ENCODE data around the gene VEGFB. TPM values are rescaled to one million over a fixed set of nuclear protein-coding genes. Genes with fewer than 3 reads are reported as not detected.

VEGFB gene
- total and polyA plus RNA-seq, 9 donors, result 54.0 to 109 (median 92.1) TPM

GRCh38 chr11:64278576-64279190 lies 44.3 kb downstream of the VEGFB start:
- H3K4me3 ChIP-seq (ENCODE audit: low read length), result no peak overlapping the region
- peaks cover 61% of the 10 kb centered on the region for H3K36me3 ChIP-seq (ENCODE audit: control insufficient read depth, insufficient read depth, low read length)
- no peak for DNase-seq
- H3K9me3 ChIP-seq (replicated peaks; ENCODE audit: control insufficient read depth, low read depth, low read length), result no peaks in the 10 kb centered on the region
- H3K27ac ChIP-seq (ENCODE audit: low read length), result no peak overlapping the region
- H3K4me1 ChIP-seq (ENCODE audit: control insufficient read depth, insufficient read depth, low read length), result peaks cover 9% of the 10 kb centered on the region
- 87% methylated on average over 5 of the region's 8 CpGs for WGBS (ENCODE audit: insufficient coverage)
- H3K27me3 ChIP-seq (ENCODE audit: control insufficient read depth, insufficient read depth, low read length), result no peaks in the 10 kb centered on the region

DNA sequence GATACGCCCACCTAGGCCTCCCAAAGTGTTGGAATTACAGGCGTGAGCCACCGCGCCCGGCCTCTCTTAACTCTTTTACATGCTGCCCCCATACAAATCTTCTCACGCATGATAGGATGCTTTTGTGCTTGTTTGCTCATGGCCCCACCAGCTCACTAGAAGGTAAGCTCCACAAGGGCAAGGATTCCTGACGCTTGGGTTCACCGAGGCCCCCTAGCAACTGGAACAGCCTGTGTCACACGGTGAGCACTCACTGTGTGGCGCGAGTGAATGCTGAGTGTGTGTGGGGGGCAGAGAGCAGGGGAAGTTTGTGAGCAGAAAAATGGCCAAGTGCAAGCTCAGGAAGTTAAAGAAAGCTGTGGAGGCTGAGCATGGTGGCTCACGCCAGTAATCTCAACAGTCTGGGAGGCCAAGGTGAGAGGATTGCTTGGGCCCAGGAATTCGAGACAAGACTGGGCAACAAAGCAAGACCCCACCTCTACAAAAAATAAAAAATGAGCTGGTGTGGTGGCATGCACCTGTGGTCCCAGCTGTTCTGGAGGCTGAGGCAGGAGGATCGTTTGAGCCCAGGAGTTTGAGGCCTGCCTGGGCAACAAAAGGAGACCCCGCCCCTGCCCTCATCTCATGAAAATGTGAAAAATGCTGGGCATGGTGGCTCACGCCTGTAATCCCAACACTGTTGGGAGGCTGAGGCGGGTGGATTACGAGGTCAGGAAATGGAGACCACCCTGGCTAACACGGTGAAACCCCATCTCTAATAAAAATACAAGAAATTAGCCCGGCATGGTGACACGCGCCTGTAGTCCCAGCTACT lies 47.8 kb downstream of the VEGFB start:
- DNase-seq, result no peak
- Histone ChIP-seq H3K27ac (ENCODE audit: low read length) (no peak overlapping the region), H3K4me1 (ENCODE audit: control insufficient read depth, insufficient read depth, low read length) (peaks cover 32% of the 10 kb centered on the region), H3K4me3 (ENCODE audit: low read length) (no peak overlapping the region), H3K27me3 (ENCODE audit: control insufficient read depth, insufficient read depth, low read length) (no peaks in the 10 kb centered on the region), H3K36me3 (ENCODE audit: control insufficient read depth, insufficient read depth, low read length) (peaks cover 36% of the 10 kb centered on the region), H3K9me3 (replicated peaks; ENCODE audit: control insufficient read depth, low read depth, low read length) (no peaks in the 10 kb centered on the region)
- 98% methylated on average over 12 of the region's 22 CpGs for WGBS (ENCODE audit: insufficient coverage)

GRCh38 chr11:64283092-64283491 lies 48.7 kb downstream of the VEGFB start:
- H3K9me3 ChIP-seq (replicated peaks; ENCODE audit: control insufficient read depth, low read depth, low read length), result no peaks in the 10 kb centered on the region
- H3K36me3 ChIP-seq (ENCODE audit: control insufficient read depth, insufficient read depth, low read length), result peaks cover 31% of the 10 kb centered on the region
- peaks cover 33% of the 10 kb centered on the region for H3K4me1 ChIP-seq (ENCODE audit: control insufficient read depth, insufficient read depth, low read length)
- DNase-seq, result no peak
- WGBS (ENCODE audit: insufficient coverage), result 68% methylated on average over 3 of the region's 3 CpGs
- no peak overlapping the region for H3K27ac ChIP-seq (ENCODE audit: low read length)
- no peak overlapping the region for H3K4me3 ChIP-seq (ENCODE audit: low read length)
- no peaks in the 10 kb centered on the region for H3K27me3 ChIP-seq (ENCODE audit: control insufficient read depth, insufficient read depth, low read length)

DNA sequence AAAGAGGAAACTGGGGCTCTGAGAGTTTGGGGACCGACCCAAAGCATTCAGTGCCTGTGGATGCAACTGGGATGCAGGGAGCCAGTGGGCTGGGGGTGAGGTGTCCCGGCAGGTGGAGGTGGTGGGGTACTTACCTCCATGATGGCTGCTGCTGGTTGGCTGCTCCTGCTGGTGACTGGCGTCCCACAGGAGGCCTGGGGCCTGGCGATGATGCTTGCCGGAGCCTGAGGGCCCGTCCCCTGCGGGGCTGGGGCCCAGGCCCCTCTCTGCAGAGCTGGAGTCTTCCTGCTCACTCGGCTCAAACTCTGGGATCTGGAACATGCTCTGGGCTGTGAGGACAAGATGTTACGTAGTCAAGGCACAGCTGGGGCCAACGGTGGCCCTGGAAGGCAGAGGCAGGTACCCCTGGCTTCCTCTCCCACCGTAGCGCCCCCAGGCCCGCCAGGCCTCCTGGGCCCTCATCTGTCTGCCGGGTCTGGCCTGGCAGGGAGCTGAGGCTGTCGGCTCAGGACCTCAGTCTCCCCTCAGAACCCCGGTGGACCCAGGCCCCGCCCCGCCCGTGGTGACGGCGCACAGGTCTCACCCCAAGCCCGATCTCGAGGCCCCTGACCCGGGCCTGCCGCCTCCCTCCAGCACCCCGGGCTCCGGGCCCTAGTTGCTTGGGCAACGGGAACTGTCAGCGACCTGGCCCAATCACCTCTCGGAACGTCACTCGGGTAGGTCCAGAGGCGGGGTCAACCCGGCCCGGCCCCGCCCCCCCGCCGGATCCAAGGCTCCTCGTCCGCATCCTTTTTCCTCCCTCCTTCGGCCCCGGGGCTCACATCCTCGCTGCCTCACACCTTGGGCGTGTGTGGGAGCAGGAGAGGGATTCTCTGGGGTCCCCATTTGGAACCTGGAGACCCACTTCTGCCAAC lies 49.9 kb downstream of the VEGFB start, which contains the start of gene BAD:
BAD (minus strand) TSS at position 618 of the 914 bp plus-strand sequence; CDS start at position 321, 297 bp downstream.
- H3K36me3 ChIP-seq (ENCODE audit: control insufficient read depth, insufficient read depth, low read length), result peaks cover 29% of the 10 kb centered on the region
- peaks cover under 1% of the 10 kb centered on the region for H3K27me3 ChIP-seq (ENCODE audit: control insufficient read depth, insufficient read depth, low read length)
- 4% methylated on average over 34 of the region's 44 CpGs for WGBS (ENCODE audit: insufficient coverage)
- peaks cover 33% of the 10 kb centered on the region for H3K4me1 ChIP-seq (ENCODE audit: control insufficient read depth, insufficient read depth, low read length)
- DNase-seq, result peak; percentile 97
- peak within 1 kb of the TSS; percentile 91 for H3K4me3 ChIP-seq (ENCODE audit: low read length)
- H3K9me3 ChIP-seq (replicated peaks; ENCODE audit: control insufficient read depth, low read depth, low read length), result no peaks in the 10 kb centered on the region
- peak within 1 kb of the TSS; percentile 96 for H3K27ac ChIP-seq (ENCODE audit: low read length)

DNA sequence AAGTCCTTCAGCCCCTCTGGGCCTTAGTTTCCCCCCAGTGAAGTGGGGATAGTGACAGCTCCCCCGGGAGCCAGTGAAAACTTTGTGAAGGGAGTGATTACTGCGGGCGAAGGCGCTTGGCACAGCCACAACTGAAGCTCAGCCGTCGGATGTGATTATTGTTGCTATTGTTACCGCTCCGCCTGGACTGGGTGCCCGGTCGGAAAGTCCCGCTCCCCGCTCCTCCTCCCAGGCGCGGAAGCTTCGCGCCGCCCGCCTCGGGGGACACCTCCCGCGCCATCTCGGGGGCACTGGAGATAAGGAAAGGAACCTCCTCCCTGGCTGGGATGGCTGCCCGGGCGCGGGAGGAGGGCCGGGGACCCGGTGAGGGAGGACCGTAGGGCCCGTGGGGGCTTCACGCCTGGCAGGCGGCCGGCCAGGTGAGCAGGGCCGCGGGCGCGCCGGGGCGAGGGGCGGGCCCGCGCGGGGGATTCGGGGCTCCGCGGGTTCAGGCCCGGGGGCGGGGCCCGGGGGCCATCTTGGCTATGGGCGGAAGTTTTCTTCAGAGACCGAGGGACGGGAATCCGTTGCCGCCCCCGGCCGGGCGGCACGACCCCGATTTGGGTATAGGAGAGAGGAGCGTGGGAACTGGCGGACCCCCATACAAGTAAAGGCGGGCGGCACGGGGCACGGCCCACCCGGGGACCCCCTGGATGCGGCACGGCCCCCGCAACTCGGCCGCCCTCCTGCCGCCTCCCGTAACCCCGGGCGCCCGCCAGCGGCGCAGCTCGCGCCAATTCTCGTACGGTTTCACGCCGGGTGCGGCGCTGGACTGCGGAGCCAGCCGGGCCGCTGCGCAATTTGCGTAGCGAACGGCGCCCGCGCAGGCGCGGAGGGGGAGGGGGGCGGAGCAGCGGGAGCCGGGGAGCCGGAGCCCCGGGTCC lies 50.8 kb downstream of the VEGFB start, which contains the start of gene GPR137:
GPR137 (plus strand) TSS at position 887 of the 923 bp plus-strand sequence. CDS start 677 bp downstream, outside the sequence.
- H3K27me3 ChIP-seq (ENCODE audit: control insufficient read depth, insufficient read depth, low read length), result peaks cover 9% of the 10 kb centered on the region
- H3K27ac ChIP-seq (ENCODE audit: low read length), result peak within 1 kb of the TSS; percentile 96
- H3K36me3 ChIP-seq (ENCODE audit: control insufficient read depth, insufficient read depth, low read length), result peaks cover 29% of the 10 kb centered on the region
- H3K4me1 ChIP-seq (ENCODE audit: control insufficient read depth, insufficient read depth, low read length), result peaks cover 33% of the 10 kb centered on the region
- DNase-seq, result peak; percentile 95
- no peaks in the 10 kb centered on the region for H3K9me3 ChIP-seq (replicated peaks; ENCODE audit: control insufficient read depth, low read depth, low read length)
- WGBS (ENCODE audit: insufficient coverage), result under 1% methylated on average over 74 of the region's 102 CpGs
- H3K4me3 ChIP-seq (ENCODE audit: low read length), result peak within 1 kb of the TSS; percentile 91

DNA sequence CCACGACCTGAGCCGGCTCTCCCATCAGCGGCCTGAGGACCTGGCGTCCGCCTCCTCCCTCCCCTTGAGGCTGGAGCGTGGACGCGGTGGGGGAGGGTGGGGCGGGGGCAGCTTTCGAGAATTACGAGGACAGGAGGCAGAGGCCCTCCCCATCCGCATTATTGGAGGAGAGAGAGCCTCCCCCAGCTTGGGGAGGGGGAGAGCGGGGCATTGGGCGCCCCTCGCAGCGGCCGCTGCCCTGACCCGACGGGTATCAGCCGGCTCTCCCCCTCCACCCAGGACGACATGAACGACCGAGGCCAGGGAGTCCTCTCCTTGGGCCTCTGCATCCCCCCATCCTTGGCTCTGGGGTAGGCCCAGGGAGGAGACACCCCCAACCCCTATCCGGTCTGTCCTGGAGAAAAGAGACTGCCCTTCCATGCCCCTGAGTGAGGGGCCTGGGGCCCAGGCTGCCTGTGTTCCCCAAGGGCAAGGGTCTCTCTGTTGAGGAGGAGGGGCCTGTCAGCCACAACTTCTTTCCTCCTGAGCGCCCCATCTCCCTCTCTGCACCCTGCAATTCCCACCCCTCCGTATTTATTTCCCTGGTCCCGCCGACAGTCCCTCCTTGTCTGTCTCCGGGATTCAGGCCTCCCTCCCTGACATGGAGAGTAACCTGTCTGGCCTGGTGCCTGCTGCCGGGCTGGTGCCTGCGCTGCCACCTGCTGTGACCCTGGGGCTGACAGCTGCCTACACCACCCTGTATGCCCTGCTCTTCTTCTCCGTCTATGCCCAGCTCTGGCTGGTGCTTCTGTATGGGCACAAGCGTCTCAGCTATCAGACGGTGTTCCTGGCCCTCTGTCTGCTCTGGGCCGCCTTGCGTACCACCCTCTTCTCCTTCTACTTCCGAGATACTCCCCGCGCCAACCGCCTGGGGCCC lies 51.8 kb downstream of the VEGFB start:
- H3K9me3 ChIP-seq (replicated peaks; ENCODE audit: control insufficient read depth, low read depth, low read length), result no peaks in the 10 kb centered on the region
- peaks cover 28% of the 10 kb centered on the region for H3K36me3 ChIP-seq (ENCODE audit: control insufficient read depth, insufficient read depth, low read length)
- peaks cover 34% of the 10 kb centered on the region for H3K4me1 ChIP-seq (ENCODE audit: control insufficient read depth, insufficient read depth, low read length)
- peak overlapping the region; percentile 58 for H3K4me3 ChIP-seq (ENCODE audit: low read length)
- DNase-seq, result peak; percentile 39
- peaks cover 18% of the 10 kb centered on the region for H3K27me3 ChIP-seq (ENCODE audit: control insufficient read depth, insufficient read depth, low read length)
- WGBS (ENCODE audit: insufficient coverage), result 55% methylated on average over 17 of the region's 40 CpGs
- peak overlapping the region; percentile 42 for H3K27ac ChIP-seq (ENCODE audit: low read length)

GRCh38 chr11:64286801-64287159 lies 52.4 kb downstream of the VEGFB start:
- no peak overlapping the region for H3K27ac ChIP-seq (ENCODE audit: low read length)

DNA sequence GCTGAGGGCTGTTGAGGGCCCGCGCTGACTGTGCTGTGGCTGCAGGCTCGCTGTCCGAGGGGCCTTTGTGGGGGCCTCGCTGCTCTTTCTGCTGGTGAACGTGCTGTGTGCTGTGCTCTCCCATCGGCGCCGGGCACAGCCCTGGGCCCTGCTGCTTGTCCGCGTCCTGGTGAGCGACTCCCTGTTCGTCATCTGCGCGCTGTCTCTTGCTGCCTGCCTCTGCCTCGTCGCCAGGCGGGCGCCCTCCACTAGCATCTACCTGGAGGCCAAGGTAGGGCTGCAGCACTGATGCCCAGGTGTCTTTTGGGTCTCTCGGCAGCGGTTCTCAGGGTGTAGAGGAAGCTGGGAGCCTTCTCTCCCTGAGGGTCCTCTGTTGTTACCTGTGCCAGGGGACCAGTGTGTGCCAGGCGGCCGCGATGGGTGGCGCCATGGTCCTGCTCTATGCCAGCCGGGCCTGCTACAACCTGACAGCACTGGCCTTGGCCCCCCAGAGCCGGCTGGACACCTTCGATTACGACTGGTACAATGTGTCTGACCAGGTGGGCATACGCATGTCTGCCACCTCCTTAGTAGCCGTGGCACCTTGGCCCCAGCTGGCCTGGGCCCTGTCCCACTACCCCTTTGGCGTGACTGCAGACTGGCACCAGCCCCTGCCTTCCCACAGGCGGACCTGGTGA lies 53.4 kb downstream of the VEGFB start:
- no peak for DNase-seq
- H3K9me3 ChIP-seq (replicated peaks; ENCODE audit: control insufficient read depth, low read depth, low read length), result no peaks in the 10 kb centered on the region
- H3K4me3 ChIP-seq (ENCODE audit: low read length), result no peak overlapping the region
- H3K36me3 ChIP-seq (ENCODE audit: control insufficient read depth, insufficient read depth, low read length), result peaks cover 14% of the 10 kb centered on the region
- peaks cover 32% of the 10 kb centered on the region for H3K27me3 ChIP-seq (ENCODE audit: control insufficient read depth, insufficient read depth, low read length)
- no peak overlapping the region for H3K27ac ChIP-seq (ENCODE audit: low read length)
- WGBS (ENCODE audit: insufficient coverage), result 92% methylated on average over 33 of the region's 33 CpGs
- H3K4me1 ChIP-seq (ENCODE audit: control insufficient read depth, insufficient read depth, low read length), result peaks cover 42% of the 10 kb centered on the region

More at GRCh38 chr11:64286801-64287159, 52.4 kb downstream of the VEGFB start:
- peaks cover 24% of the 10 kb centered on the region for H3K36me3 ChIP-seq (ENCODE audit: control insufficient read depth, insufficient read depth, low read length)
- 86% methylated on average over 7 of the region's 9 CpGs for WGBS (ENCODE audit: insufficient coverage)
- no peaks in the 10 kb centered on the region for H3K9me3 ChIP-seq (replicated peaks; ENCODE audit: control insufficient read depth, low read depth, low read length)
- H3K4me1 ChIP-seq (ENCODE audit: control insufficient read depth, insufficient read depth, low read length), result peaks cover 36% of the 10 kb centered on the region
- no peak for DNase-seq
- peaks cover 22% of the 10 kb centered on the region for H3K27me3 ChIP-seq (ENCODE audit: control insufficient read depth, insufficient read depth, low read length)
- no peak overlapping the region for H3K4me3 ChIP-seq (ENCODE audit: low read length)

Measured in muscle of leg (tissue), 11 donors.